HEK293T (cell line): ENCODE results near the gene ZNF227.

Experiments used
- CTCF ChIA-PET: fragments of 350-600 bp; formaldehyde crosslinking; extraction: SDS; loops from one replicate; lab custom pipeline; 2021; ENCODE audit warnings: antibody characterized with exemption, inconsistent platforms; lab: Yijun Ruan, JAX
- POLR2A ChIA-PET: fragments of 350-600 bp; formaldehyde crosslinking; extraction: SDS; loops from one replicate; lab custom pipeline; 2020; ENCODE audit warnings: antibody characterized with exemption, inconsistent platforms; lab: Yijun Ruan, JAX
- DNase-seq: peaks from one replicate; pipeline ENCODE4 v3.0.0; 2012; ENCODE audit warnings: mixed read lengths; ENCODE audit errors: extremely low spot score
- ARNT ChIP-seq: fragments of 450-650 bp; IDR thresholded peaks from 2 replicates; pipeline ENCODE4 v1.6.1; 2017; ENCODE audit warnings: mild to moderate bottlenecking
- BHLHE40 ChIP-seq: fragments of 450-650 bp; IDR thresholded peaks from 2 replicates; pipeline ENCODE4 v1.6.1; 2016; ENCODE audit warnings: mild to moderate bottlenecking, moderate library complexity, borderline replicate concordance
- CTBP1 ChIP-seq: fragments of 450-650 bp; IDR thresholded peaks from 2 replicates; pipeline ENCODE4 v1.6.1; 2016; ENCODE audit warnings: borderline replicate concordance
- ELF4 ChIP-seq: fragments of 450-650 bp; IDR thresholded peaks from 2 replicates; pipeline ENCODE4 v1.6.1; 2017; ENCODE audit warnings: antibody characterized with exemption
- FOXA1 ChIP-seq: fragments of 450-650 bp; IDR thresholded peaks from 2 replicates; pipeline ENCODE4 v1.6.1; 2016; ENCODE audit warnings: mild to moderate bottlenecking
- FOXK2 ChIP-seq: fragments of 450-650 bp; IDR thresholded peaks from 2 replicates; pipeline ENCODE4 v1.6.1; 2016; ENCODE audit warnings: mild to moderate bottlenecking
- FOXM1 ChIP-seq: fragments of 450-650 bp; IDR thresholded peaks from 2 replicates; pipeline ENCODE4 v1.6.1; 2017; ENCODE audit warnings: mild to moderate bottlenecking, borderline replicate concordance
- HDGF ChIP-seq: fragments of 450-650 bp; IDR thresholded peaks from 2 replicates; pipeline ENCODE4 v1.6.1; 2017; ENCODE audit warnings: antibody characterized with exemption, borderline replicate concordance
- L3MBTL2 ChIP-seq: fragments of 450-650 bp; conservative IDR thresholded peaks from 2 replicates; pipeline ENCODE4 v1.6.1; 2016; ENCODE audit warnings: mild to moderate bottlenecking
- LEF1 ChIP-seq: fragments of 450-650 bp; IDR thresholded peaks from 2 replicates; pipeline ENCODE4 v1.6.1; 2017; ENCODE audit warnings: mild to moderate bottlenecking, borderline replicate concordance
- NFRKB ChIP-seq: fragments of 450-650 bp; IDR thresholded peaks from 2 replicates; pipeline ENCODE4 v1.6.1; 2016; ENCODE audit warnings: mild to moderate bottlenecking, moderate library complexity
- PKNOX1 ChIP-seq: fragments of 450-650 bp; IDR thresholded peaks from 2 replicates; pipeline ENCODE4 v1.6.1; 2016
- SP1 ChIP-seq: fragments of 450-650 bp; IDR thresholded peaks from 2 replicates; pipeline ENCODE4 v1.6.1; 2017
- SUZ12 ChIP-seq: fragments of 450-650 bp; IDR thresholded peaks from 2 replicates; pipeline ENCODE4 v1.6.1; 2016; ENCODE audit warnings: mild to moderate bottlenecking
- TARDBP ChIP-seq: fragments of 450-650 bp; IDR thresholded peaks from 2 replicates; pipeline ENCODE4 v1.6.1; 2016
- ZNF384 ChIP-seq: fragments of 450-650 bp; IDR thresholded peaks from 2 replicates; pipeline ENCODE4 v1.6.1; 2016

The ZNF227 gene

GRCh38 chr19:44176590-44176989, 35.7 kb upstream of the ZNF227 start:
- CTCF ChIA-PET, result no interaction called here
- POLR2A ChIA-PET, result no interaction called here
- DNase-seq, result no peak
- TF ChIP-seq BHLHE40, result no peak
- TF ChIP-seq SUZ12, result no peak
- no peak for TF ChIP-seq NFRKB
- TF ChIP-seq ZNF384, result no peak
- no peak for TF ChIP-seq ARNT
- TF ChIP-seq ELF4, result no peak
- TF ChIP-seq LEF1, result no peak
- TF ChIP-seq L3MBTL2, result no peak
- TF ChIP-seq HDGF, result no peak
- no peak for TF ChIP-seq FOXM1
- no peak for TF ChIP-seq PKNOX1
- TF ChIP-seq CTBP1, result no peak
- TF ChIP-seq FOXK2, result no peak
- TF ChIP-seq SP1, result no peak

- no peak for TF ChIP-seq FOXM1
- no peak for TF ChIP-seq LEF1
- TF ChIP-seq L3MBTL2, result no peak
- TF ChIP-seq ARNT, result no peak
- no peak for TF ChIP-seq FOXA1
- no peak for TF ChIP-seq FOXK2
- no peak for TF ChIP-seq ZNF384
- no peak for TF ChIP-seq SUZ12
- no peak for TF ChIP-seq CTBP1
- TF ChIP-seq NFRKB, result no peak
- TF ChIP-seq TARDBP, result no peak
- no peak for TF ChIP-seq ELF4
- TF ChIP-seq BHLHE40, result no peak
- TF ChIP-seq HDGF, result no peak
- ChIA-PET CTCF (no interaction called here), POLR2A (no interaction called here)
- no peak for DNase-seq
Observed at GRCh38 chr19:44180968-44181367, 31.4 kb upstream of the ZNF227 start.

- ChIA-PET POLR2A (no interaction called here), CTCF (no interaction called here)
- no peak for TF ChIP-seq LEF1
- no peak for TF ChIP-seq L3MBTL2
- no peak for TF ChIP-seq ARNT
- no peak for TF ChIP-seq HDGF
- TF ChIP-seq FOXA1, result no peak
- TF ChIP-seq ZNF384, result no peak
- no peak for TF ChIP-seq ELF4
- no peak for TF ChIP-seq FOXM1
- no peak for TF ChIP-seq PKNOX1
- no peak for TF ChIP-seq SP1
- TF ChIP-seq BHLHE40, result no peak
- TF ChIP-seq FOXK2, result no peak
- no peak for TF ChIP-seq NFRKB
- no peak for TF ChIP-seq TARDBP
- no peak for TF ChIP-seq CTBP1
- TF ChIP-seq SUZ12, result no peak
- no peak for DNase-seq
Observed at GRCh38 chr19:44182145-44182544, 30.2 kb upstream of the ZNF227 start.

GRCh38 chr19:44190020-44190419, 22.3 kb upstream of the ZNF227 start:
- POLR2A ChIA-PET, result no interaction called here
- CTCF ChIA-PET, result no interaction called here
- no peak for DNase-seq
- TF ChIP-seq LEF1, result no peak
- no peak for TF ChIP-seq TARDBP
- TF ChIP-seq HDGF, result no peak
- TF ChIP-seq NFRKB, result no peak
- no peak for TF ChIP-seq PKNOX1
- TF ChIP-seq FOXK2, result no peak
- TF ChIP-seq FOXA1, result no peak
- no peak for TF ChIP-seq SP1
- no peak for TF ChIP-seq L3MBTL2
- no peak for TF ChIP-seq CTBP1
- TF ChIP-seq SUZ12, result no peak

GRCh38 chr19:44192127-44192526, 20.2 kb upstream of the ZNF227 start:
- CTCF ChIA-PET, result no interaction called here
- POLR2A ChIA-PET, result no interaction called here
- TF ChIP-seq BHLHE40 (no peak), SP1 (no peak), SUZ12 (no peak), LEF1 (no peak), TARDBP (no peak), ZNF384 (no peak), ELF4 (no peak)

GRCh38 chr19:44196772-44197171, 15.6 kb upstream of the ZNF227 start:
- ChIA-PET POLR2A (no interaction called here), CTCF (no interaction called here)
- no peak for TF ChIP-seq PKNOX1
- no peak for TF ChIP-seq TARDBP
- no peak for TF ChIP-seq BHLHE40
- TF ChIP-seq L3MBTL2, result no peak
- TF ChIP-seq CTBP1, result no peak
- no peak for TF ChIP-seq LEF1
- no peak for TF ChIP-seq FOXM1
- TF ChIP-seq HDGF, result no peak
- no peak for TF ChIP-seq ARNT
- no peak for DNase-seq

More at GRCh38 chr19:44192127-44192526, 20.2 kb upstream of the ZNF227 start:
- no peak for DNase-seq
